Measurements from ENCODE around the gene HOXB1. TPM values are rescaled to one million over a fixed set of nuclear protein-coding genes. Genes with fewer than 3 reads are reported as not detected.
"Not testable (repeated sequence)": the region's sequence is repeated elsewhere in the genome, so short reads cannot be mapped to it uniquely, and the experiment has no call there.

The HOXB1 gene
- total RNA-seq, 2 donors from 2014 or later: not detected

DNA sequence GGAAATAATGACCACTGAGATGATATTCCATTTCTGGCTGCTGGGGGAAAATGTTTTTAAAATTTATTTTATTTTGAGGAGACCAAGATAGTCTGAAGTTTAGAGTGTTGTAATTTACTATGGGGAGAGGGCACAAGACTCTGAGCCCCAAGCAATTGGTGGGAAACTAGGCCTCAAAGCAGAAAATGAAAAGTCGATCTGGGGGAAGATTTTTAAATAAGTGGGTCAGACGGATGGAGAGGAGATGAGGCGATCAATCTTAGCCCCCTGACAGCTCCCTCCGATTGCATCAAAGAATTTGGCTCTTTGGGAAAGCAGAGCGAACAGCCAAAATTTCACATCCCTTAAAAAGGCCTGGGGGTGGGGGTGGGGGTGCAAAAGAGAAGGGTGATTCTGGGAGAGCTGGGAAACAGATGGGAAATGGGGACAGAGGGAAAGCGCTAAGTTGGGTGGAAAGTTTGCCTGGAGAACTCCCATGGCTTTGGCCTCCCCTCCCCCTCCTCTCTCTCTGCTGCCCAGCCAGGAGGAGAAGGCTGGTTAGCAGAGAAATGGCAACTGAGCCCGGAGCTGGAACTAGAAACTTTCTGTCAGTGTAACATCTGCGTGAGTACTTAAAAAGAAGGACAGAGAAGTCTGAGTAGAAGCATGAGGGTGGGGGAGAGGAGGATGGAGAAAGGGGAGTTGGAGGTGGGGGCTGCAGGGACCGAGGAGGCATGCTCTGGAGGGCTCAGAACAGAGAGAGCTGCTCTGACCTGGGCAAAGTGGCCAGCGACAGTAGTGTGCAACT lies 15.5 kb upstream of the HOXB1 start:
- no peak for DNase-seq
- intact Hi-C loops (cut with DNase I): no loop called here
- ATAC-seq: peak in 1 of 2 donors; percentile 38

GRCh38 chr17:48545539-48545938 lies 14.7 kb upstream of the HOXB1 start:
- intact Hi-C loops (cut with DNase I): no loop called here
- ATAC-seq (no peak), DNase-seq (no peak)

GRCh38 chr17:48545022-48545375 lies 14.2 kb upstream of the HOXB1 start, which contains the start of gene HOXB2:
Gene HOXB2 (minus strand): TSS chr17:48545109. CDS start chr17:48544911, 198 bp downstream.
- ATAC-seq (no peak), DNase-seq (no peak)
- intact Hi-C loops (cut with DNase I): no loop called here

GRCh38 chr17:48544349-48545021 lies 13.7 kb upstream of the HOXB1 start:
- ATAC-seq: peak; percentile 35 to 74
- DNase-seq: peak; percentile 86
- intact Hi-C loops (cut with DNase I): no loop called here

DNA sequence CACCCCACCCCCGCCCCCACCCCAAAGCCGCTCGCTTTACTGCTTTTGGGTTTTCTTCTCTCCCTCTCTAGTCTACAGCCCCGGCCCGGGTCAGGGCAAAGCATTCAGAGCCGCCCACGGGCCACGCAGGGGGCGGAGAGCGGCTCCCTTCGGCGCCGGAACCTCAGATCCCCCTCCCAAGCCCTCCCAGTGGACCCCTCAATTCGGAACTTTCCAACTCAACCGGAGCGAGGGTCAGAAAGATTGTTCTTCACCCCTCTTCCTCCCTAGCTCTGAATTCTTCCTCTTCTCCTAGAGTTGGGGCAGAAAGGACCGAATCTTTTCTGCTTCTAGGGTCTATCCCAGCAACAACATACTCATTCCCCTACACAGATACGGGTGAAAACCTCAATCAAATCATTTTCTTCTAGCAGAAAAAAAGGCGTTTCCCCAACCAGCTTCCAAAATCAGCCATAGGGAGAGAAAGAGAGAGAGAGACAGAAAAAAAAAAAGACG lies 13.1 kb upstream of the HOXB1 start:
- intact Hi-C loops (cut with DNase I): no loop called here
- no peak for DNase-seq
- peak; percentile 12 to 43 for ATAC-seq

- ATAC-seq: peak; percentile 14 to 34
- DNase-seq: no peak
- intact Hi-C loops (cut with DNase I): no loop called here
Measured at GRCh38 chr17:48543107-48543853, 12.5 kb upstream of the HOXB1 start.

DNA sequence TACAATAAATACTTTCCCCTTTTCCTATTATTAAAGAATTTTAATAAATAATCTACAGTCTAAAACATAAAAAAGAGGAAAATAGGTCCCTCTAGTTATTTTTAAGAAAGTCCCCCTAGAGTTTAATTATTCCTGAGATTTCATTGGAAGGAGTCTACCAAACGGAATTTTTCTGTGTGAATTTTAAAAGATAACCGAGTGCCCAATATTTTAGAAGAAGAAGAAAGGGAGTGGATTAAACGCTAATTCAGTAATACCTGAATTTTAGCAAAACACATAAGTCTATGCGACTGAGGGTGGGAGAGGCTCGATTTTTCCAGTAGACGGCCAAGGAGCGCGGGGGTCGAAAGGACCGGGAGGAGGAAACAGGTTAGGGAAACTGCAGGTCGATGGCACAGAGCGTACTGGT lies 11.9 kb upstream of the HOXB1 start:
- intact Hi-C loops (cut with DNase I): no loop called here
- ATAC-seq: no peak
- no peak for DNase-seq

DNA sequence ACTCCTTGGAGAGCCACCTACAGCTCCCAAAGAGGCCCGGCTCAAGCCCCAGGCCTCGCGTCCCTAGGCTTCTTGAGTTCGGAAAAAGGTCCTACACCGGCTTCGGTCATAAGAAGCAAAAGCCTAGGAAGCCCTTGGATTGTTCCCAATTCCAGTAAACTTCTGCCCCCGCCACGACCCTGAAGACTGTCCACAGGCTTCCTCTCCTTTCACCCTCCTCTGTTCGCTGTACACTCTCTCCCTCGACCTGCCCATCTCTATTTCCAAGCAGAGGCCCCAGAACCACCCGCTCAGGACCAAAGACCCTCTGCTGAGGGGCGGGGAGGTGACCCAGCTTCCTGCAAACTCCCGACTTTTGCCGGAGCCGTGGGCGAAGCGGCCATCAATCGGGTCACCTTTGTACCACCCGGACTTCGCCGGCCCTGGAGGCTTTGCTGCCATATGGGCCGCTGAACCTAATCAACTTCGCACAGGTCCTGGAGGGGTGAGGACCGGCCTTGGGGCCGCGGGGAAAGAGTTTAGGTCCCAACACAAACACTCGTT lies 11.4 kb upstream of the HOXB1 start:
- intact Hi-C loops (cut with DNase I): no loop called here
- DNase-seq: no peak
- ATAC-seq: peak; percentile 1 to 4

DNA sequence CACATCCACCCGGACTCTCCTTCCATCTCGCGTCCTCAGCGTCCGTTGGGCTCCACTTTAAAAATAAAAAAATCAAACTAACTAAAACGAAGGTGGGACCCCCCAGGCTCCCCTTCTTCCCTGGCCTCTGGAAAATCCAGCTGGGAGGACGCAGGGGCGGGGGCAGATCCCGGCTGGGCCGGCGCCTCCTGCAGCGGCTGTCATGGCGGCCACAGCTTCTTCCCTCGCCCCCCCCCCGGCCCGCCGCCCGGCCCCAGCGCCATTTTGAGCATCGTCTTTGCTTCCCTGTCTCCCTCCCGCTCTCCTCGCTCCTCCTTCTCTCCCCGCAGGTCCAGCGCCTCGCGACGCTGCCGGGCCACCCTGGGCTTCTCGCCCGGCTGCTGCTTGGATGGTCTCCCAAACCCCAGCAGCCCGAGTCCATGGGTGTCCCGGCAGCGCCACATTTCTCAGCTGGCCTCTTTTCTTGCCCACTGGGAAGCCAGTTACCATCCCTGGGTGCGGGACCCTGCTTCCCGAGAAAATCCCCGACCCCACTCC lies 10.8 kb upstream of the HOXB1 start:
- intact Hi-C loops (cut with DNase I): no loop called here
- peak; percentile 68 to 69 for ATAC-seq
- peak; percentile 68 for DNase-seq

DNA sequence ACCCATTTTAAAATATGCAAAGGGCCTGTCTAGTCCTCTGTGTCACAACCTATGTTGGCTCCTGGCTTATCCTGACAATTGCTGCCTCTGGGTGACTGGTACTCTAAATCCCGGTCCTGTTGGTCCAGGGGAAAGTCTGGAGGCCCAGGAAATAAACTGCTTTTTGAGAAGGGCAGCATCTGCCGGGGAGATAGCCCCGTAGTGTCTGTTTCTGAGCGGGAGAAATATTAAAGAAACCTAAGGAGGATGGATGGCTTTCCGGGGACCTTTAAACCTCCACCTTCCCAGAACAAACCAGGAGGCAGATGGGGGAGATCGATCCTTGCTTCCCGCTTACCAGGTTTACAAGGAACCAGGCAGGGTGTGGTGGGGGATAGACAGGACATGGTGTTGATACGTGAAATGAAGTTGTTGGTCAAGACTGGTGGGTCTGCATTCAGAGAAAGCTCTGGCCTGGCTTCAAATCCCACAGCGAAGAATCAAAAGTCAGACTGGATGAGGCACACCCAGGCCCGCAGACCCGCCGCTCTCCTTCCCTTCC lies 10.3 kb upstream of the HOXB1 start:
- intact Hi-C loops (cut with DNase I): no loop called here
- peak in 1 of 2 donors; percentile 2 for ATAC-seq
- no peak for DNase-seq

- intact Hi-C loops (cut with DNase I): no loop called here
- ATAC-seq (no peak), DNase-seq (no peak)
Measured at GRCh38 chr17:48540213-48540612, 9.4 kb upstream of the HOXB1 start.

- intact Hi-C loops (cut with DNase I): no loop called here
- ATAC-seq (no peak), DNase-seq (no peak)
Measured at GRCh38 chr17:48539177-48539576, 8.4 kb upstream of the HOXB1 start.

DNA sequence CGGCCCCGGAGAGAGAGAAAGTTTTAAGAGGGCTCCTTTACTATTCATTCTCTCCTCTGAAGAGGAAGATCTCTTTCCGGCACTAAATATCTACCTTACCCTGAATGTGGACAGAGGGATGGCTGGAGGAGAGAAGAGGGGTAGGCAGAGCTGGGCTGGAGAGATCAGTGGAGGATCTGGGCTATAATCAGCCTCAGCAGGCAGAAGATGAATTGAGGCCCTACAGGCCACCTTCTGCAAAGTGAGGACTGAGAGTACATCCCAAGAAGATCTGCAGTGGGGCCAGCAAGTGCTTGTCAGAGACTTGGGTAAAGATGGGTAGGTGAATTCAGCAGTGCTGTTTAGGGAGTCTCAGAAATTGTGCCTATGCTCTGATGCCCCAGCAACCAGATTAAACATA lies 6.5 kb upstream of the HOXB1 start:
- no peak for ATAC-seq
- intact Hi-C loops (cut with DNase I): no loop called here

DNA sequence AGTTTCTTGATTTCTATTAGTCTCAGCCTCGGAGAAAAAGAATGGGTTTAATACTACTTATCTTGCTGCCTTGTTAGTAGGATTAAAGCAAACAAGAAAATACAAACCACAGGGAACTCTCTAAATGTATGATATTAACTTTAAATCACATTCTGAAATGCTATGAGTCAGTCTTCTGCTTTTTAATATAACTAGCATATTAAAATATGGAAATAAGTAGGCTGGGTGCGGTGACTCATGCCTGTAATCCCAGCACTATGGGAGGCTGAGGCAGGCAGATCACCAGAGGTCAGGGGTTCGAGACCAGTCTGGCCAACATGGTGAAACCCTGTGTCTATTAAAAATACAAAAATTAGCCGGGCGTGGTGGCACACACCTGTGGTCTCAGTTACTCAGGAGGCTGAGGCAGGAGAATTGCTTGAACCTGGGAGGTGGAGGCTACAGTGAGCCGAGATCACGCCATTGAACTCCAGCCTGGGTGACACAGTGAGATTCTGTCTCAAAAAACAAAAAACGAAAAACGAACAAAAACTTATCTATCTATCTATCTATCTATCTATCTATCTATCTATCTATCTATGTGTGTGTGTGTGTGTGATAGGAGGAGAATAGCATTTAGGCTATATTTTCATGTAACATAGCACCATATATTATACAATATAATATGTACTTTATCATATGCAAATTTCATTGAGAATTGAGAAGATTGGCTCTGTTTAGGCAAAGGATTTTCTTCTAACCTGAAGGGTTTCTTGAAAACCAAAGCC lies 5.2 kb upstream of the HOXB1 start:
- DNase-seq; intact Hi-C loops (cut with DNase I); ATAC-seq: not testable (repeated sequence)

More for the DNA sequence above, 6.5 kb upstream of the HOXB1 start:
- DNase-seq: no peak

GRCh38 chr17:48532261-48532660 lies 1.4 kb upstream of the HOXB1 start:
- intact Hi-C loops (cut with DNase I): no loop called here
- DNase-seq: no peak
- ATAC-seq: no peak

- DNase-seq (no peak), ATAC-seq (no peak)
- intact Hi-C loops (cut with DNase I): no loop called here
Measured at GRCh38 chr17:48530208-48530886, 464 bp downstream of the HOXB1 start.

DNA sequence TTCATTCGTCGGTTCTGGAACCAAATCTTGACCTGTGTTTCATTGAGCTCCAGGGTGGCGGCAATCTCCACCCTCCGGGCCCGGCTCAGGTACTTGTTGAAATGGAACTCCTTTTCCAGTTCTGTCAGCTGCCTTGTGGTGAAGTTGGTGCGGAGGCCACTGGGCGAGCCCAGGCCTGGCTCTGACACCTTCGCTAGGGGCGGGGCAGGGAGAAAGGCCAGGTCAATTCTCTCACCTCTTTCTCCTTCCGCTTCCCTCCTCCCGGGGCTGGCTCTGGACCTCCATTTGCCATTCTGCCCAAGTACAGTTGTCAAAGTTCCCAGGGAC lies 1.2 kb downstream of the HOXB1 start:
- intact Hi-C loops (cut with DNase I): no loop called here
- DNase-seq (no peak), ATAC-seq (no peak)
